Neural progenitor cell (in vitro differentiated cells): ENCODE data around the gene FAM149B1.

Source experiments
- EZH2 ChIP-seq: fragments of 200-600 bp; sonication (generic); IDR thresholded peaks from 2 replicates; pipeline ENCODE4 v1.6.1; 2017; ENCODE audit warnings: antibody characterized with exemption, mild to moderate bottlenecking, moderate library complexity
- EZH2phosphoT487 ChIP-seq: fragments of 200-600 bp; sonication (generic); IDR thresholded peaks from 2 replicates; pipeline ENCODE4 v1.6.1; 2017; ENCODE audit warnings: antibody characterized with exemption
- TF ChIP-seq, protein P1 (sequence below): fragments of 200-600 bp; sonication (generic); IDR thresholded peaks from 2 replicates; pipeline ENCODE4 v1.5.1; 2017; ENCODE audit warnings: antibody characterized with exemption, mild to moderate bottlenecking

DNA sequence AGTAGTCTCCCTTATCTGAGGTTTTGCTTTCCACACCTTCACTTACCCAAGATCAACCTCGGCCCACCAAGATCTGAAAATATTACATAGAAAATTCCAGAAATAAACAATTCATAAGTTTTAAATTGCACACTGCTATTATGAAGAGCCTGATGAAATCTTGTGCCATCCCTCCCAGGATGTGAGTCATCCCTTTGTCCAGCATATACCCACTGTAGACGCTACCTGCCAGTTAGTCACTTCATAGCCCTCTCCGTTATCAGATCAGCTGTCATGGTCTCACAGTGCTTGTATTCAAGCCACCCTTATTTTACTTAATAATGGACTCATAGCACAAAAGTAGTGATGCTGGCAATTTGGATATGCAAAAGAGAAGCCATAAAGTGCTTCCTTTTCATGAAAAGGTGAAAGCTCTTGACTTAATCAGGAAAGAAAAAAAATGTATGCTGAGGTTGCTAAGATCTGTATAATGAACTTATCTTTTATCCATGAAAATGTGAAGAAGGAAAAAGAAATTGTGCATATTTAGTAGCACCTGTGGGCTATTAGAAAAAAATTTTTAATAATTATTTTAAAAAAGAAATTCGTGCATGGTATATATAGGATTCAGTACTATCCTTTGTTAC lies 94.3 kb downstream of the FAM149B1 start:
- TF ChIP-seq, protein P1, sequence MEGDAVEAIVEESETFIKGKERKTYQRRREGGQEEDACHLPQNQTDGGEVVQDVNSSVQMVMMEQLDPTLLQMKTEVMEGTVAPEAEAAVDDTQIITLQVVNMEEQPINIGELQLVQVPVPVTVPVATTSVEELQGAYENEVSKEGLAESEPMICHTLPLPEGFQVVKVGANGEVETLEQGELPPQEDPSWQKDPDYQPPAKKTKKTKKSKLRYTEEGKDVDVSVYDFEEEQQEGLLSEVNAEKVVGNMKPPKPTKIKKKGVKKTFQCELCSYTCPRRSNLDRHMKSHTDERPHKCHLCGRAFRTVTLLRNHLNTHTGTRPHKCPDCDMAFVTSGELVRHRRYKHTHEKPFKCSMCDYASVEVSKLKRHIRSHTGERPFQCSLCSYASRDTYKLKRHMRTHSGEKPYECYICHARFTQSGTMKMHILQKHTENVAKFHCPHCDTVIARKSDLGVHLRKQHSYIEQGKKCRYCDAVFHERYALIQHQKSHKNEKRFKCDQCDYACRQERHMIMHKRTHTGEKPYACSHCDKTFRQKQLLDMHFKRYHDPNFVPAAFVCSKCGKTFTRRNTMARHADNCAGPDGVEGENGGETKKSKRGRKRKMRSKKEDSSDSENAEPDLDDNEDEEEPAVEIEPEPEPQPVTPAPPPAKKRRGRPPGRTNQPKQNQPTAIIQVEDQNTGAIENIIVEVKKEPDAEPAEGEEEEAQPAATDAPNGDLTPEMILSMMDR, result no peak
- TF ChIP-seq EZH2phosphoT487, result no peak
- no peak for TF ChIP-seq EZH2
